Measurements from ENCODE around the gene PRELP. TPM values are rescaled to one million over a fixed set of nuclear protein-coding genes. Genes with fewer than 3 reads are reported as not detected.
A peak's percentile ranks its signal among the peaks of the same experiment; 100 is the strongest.
"Not testable (repeated sequence)": the region's sequence is repeated elsewhere in the genome, so short reads cannot be mapped to it uniquely, and the experiment has no call there.

PRELP gene
- total RNA-seq, 4 donors from 2014 or later, result 100 to 186 (median 165) TPM

GRCh38 chr1:203463469-203464062, 12.0 kb upstream of the PRELP start:
- Histone ChIP-seq H3K27ac (replicated peaks in 1 of 4) (peak overlapping the region; percentile 92 to 96 (median 94)), H3K4me1 (peaks cover 44 to 70% (median 69%) of the 10 kb centered on the region in 4 donors), H3K4me3 (no peak overlapping the region), H3K36me3 (no peaks in the 10 kb centered on the region), H3K27me3 (no peaks in the 10 kb centered on the region), H3K9me3 (no peaks in the 10 kb centered on the region)
- DNase-seq (ENCODE audit: extremely low spot score), result no peak
- intact Hi-C loops (cut with DNase I), result no loop called here
- TF ChIP-seq POLR2A (IDR thresholded peaks at IDR 0.05; ENCODE audit: low read depth) (no peak), CTCF (IDR thresholded peaks at IDR 0.05) (peak in 2 of 3 experiments; percentile 39 to 61), POLR2AphosphoS5 (IDR thresholded peaks at IDR 0.05) (peak; percentile 30 to 66)
- WGBS, result 45% methylated on average over 7 of the region's 7 CpGs

DNA sequence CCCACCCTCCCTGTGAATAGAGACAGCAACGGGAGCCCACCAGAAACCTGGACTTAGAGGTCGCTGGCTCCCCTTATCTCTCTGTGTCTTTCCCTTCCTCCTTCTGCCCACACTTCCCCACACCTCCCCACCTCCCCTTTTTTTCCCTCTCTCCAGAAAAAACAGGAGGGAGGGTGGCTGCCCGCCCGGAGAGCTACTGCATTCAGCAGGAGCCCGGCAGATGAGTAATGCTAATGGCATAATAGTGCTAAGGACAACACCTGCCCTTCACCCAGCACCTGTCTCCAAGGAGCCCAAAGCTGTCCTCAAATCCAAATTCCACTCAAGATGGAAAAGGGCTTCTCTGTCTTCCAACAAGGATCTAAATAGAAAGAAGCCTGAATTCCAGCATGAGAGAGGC, 11.4 kb upstream of the PRELP start:
- DNase-seq (ENCODE audit: extremely low spot score), result no peak
- WGBS, result 38% methylated on average over 5 of the region's 5 CpGs

DNA sequence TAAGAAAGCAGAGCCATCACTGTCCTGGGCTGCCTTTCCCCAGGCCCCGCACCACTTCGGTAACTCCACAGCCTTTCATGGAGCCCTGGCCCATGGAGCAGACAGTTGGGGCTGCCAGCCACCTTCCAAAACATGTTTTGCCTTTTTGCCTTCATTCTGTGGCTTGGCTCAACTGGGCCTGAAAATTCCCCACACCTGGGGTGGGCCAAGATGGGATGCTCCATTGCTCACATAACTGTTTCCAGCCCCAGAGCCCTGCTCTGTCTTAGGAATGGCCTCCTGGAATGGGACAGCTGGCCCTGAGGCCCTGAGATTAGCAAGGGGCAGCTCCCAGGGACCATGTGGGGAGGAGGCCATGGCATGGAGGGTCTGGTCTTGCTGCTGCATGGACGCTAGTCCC, 10.9 kb upstream of the PRELP start:
- Histone ChIP-seq H3K4me1 (peaks cover 44 to 72% (median 71%) of the 10 kb centered on the region in 4 donors), H3K36me3 (no peaks in the 10 kb centered on the region), H3K9me3 (no peaks in the 10 kb centered on the region), H3K27ac (replicated peaks in 1 of 4) (peak overlapping the region; percentile 92 to 96 (median 94)), H3K27me3 (no peaks in the 10 kb centered on the region), H3K4me3 (no peak overlapping the region)
- DNase-seq (ENCODE audit: extremely low spot score), result no peak
- WGBS, result 94% methylated on average over 2 of the region's 3 CpGs
- intact Hi-C loops (cut with DNase I), result no loop called here
- TF ChIP-seq POLR2A (IDR thresholded peaks at IDR 0.05; ENCODE audit: low read depth) (no peak), EP300 (IDR thresholded peaks at IDR 0.05) (no peak), CTCF (IDR thresholded peaks at IDR 0.05) (no peak), POLR2AphosphoS5 (IDR thresholded peaks at IDR 0.05) (no peak)

More for the DNA sequence above, 11.4 kb upstream of the PRELP start:
- H3K9me3 ChIP-seq, result no peaks in the 10 kb centered on the region
- no peaks in the 10 kb centered on the region for H3K27me3 ChIP-seq
- H3K27ac ChIP-seq (replicated peaks in 1 of 4), result peak overlapping the region; percentile 92 to 96 (median 94)
- no peaks in the 10 kb centered on the region for H3K36me3 ChIP-seq
- no peak overlapping the region for H3K4me3 ChIP-seq
- intact Hi-C loops (cut with DNase I), result no loop called here
- TF ChIP-seq POLR2AphosphoS5 (IDR thresholded peaks at IDR 0.05) (peak; percentile 30 to 51), POLR2A (IDR thresholded peaks at IDR 0.05; ENCODE audit: low read depth) (no peak)
- peaks cover 44 to 72% (median 71%) of the 10 kb centered on the region in 4 donors for H3K4me1 ChIP-seq

- Histone ChIP-seq H3K9me3 (no peaks in the 10 kb centered on the region), H3K27me3 (no peaks in the 10 kb centered on the region), H3K4me3 (no peak overlapping the region), H3K27ac (replicated peaks in 1 of 4) (peak overlapping the region; percentile 92 to 96 (median 94)), H3K4me1 (peaks cover 44 to 77% (median 76%) of the 10 kb centered on the region in 4 donors), H3K36me3 (no peaks in the 10 kb centered on the region)
- peak; percentile 91 to 97 for TF ChIP-seq POLR2AphosphoS5 (IDR thresholded peaks at IDR 0.05)
- peak; percentile 98 for TF ChIP-seq EP300 (IDR thresholded peaks at IDR 0.05)
- no peak for TF ChIP-seq POLR2A (IDR thresholded peaks at IDR 0.05; ENCODE audit: low read depth)
- no peak for TF ChIP-seq CTCF (IDR thresholded peaks at IDR 0.05)
- intact Hi-C loops (cut with DNase I), result no loop called here
- no peak for DNase-seq (ENCODE audit: extremely low spot score)
- WGBS, result 61% methylated on average over 6 of the region's 11 CpGs
Measured at GRCh38 chr1:203465146-203465798, 10.3 kb upstream of the PRELP start.

- intact Hi-C loops (cut with DNase I), result no loop called here
- DNase-seq (ENCODE audit: extremely low spot score), result peak; percentile 95
- H3K36me3 ChIP-seq, result no peaks in the 10 kb centered on the region
- H3K9me3 ChIP-seq, result no peaks in the 10 kb centered on the region
- no peaks in the 10 kb centered on the region for H3K27me3 ChIP-seq
- peak; percentile 1 to 46 for TF ChIP-seq POLR2AphosphoS5 (IDR thresholded peaks at IDR 0.05)
- no peak for TF ChIP-seq EP300 (IDR thresholded peaks at IDR 0.05)
- TF ChIP-seq POLR2A (IDR thresholded peaks at IDR 0.05; ENCODE audit: low read depth), result no peak
- no peak for TF ChIP-seq CTCF (IDR thresholded peaks at IDR 0.05)
- no peak overlapping the region for H3K4me3 ChIP-seq
- peak overlapping the region; percentile 92 to 96 (median 94) for H3K27ac ChIP-seq (replicated peaks in 1 of 4)
- H3K4me1 ChIP-seq, result peaks cover 44 to 81% (median 77%) of the 10 kb centered on the region in 4 donors
- 26% methylated on average over 7 of the region's 7 CpGs for WGBS
Measured at GRCh38 chr1:203465948-203466347, 9.7 kb upstream of the PRELP start.

DNA sequence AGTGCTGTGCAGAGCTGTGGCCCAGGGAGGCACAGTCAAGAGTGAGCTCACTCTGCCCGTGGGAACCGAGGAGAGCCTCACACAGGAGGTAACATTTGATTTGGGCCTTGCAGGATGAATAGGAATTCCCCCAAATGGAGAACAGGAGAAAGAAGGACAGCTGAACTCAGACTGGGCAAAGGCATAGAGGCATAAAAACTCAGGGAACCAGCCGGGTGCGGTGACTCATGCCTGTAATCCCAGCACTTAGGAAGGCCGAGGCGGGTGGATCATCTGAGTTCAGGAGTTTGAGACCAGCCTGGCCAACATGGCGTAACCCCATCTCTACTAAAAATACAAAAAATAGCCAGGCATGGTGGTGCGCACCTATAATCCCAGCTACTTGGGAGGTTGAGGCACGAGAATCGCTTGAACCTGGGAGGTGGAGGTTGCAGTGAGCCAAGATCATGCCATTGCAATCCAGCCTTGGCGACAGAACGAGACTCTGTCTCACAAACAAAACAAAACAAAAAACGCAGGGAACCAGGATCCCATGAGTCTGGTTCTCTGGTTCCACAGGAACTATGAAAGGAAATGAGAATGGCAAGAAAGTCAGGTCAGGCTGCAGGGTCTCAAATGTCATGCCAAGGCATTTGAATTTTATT, 8.6 kb upstream of the PRELP start:
- peaks cover 44 to 76% (median 73%) of the 10 kb centered on the region in 4 donors for H3K4me1 ChIP-seq

More for the DNA sequence above, 8.6 kb upstream of the PRELP start:
- intact Hi-C loops (cut with DNase I); H3K4me3 ChIP-seq; DNase-seq (ENCODE audit: extremely low spot score); H3K9me3 ChIP-seq; H3K27me3 ChIP-seq; H3K36me3 ChIP-seq: not testable (repeated sequence)
- WGBS, result 72% methylated on average over 13 of the region's 13 CpGs
- H3K27ac ChIP-seq (replicated peaks in 1 of 4), result peak overlapping the region; percentile 92 to 96 (median 94)
